WI38 (cell line): Measurements from ENCODE around the gene DHX30.

Experiments
- H3K4me3 ChIP-seq: 2 replicates; pipeline ENCODE4 v1.5.1; 2011; ENCODE audit warnings: low read depth, mild to moderate bottlenecking, control low read depth, low read length
- TF ChIP-seq, protein P1 (sequence below): IDR thresholded peaks from 2 replicates; pipeline ENCODE4 v1.5.1; 2012; ENCODE audit warnings: low read depth, mild to moderate bottlenecking, control low read depth, low read length

The DHX30 gene

DNA sequence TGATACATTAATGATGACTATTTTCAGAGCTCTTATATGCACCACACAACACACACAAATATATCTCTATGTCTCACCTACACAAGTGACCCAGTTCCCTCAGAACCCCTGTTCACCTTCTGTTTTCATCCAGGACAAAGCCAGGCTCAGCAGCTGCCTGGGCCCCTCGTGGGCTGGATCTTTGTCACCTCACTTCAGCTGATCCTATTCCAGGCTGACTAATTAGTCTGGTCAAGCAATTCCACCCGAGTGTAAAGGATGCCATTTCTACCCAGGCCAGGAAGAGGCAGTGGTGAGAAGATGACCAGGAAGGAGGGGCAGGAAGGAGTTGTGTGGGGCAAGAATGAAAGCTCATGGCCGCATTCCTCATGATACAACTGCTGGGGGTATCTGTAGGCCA is 62.3 kb downstream of the DHX30 start:
- TF ChIP-seq, protein P1, sequence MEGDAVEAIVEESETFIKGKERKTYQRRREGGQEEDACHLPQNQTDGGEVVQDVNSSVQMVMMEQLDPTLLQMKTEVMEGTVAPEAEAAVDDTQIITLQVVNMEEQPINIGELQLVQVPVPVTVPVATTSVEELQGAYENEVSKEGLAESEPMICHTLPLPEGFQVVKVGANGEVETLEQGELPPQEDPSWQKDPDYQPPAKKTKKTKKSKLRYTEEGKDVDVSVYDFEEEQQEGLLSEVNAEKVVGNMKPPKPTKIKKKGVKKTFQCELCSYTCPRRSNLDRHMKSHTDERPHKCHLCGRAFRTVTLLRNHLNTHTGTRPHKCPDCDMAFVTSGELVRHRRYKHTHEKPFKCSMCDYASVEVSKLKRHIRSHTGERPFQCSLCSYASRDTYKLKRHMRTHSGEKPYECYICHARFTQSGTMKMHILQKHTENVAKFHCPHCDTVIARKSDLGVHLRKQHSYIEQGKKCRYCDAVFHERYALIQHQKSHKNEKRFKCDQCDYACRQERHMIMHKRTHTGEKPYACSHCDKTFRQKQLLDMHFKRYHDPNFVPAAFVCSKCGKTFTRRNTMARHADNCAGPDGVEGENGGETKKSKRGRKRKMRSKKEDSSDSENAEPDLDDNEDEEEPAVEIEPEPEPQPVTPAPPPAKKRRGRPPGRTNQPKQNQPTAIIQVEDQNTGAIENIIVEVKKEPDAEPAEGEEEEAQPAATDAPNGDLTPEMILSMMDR: no peak
- H3K4me3 ChIP-seq: no peak overlapping the region

GRCh38 chr3:47867451-47868044 is 64.6 kb downstream of the DHX30 start:
- no peak overlapping the region for H3K4me3 ChIP-seq
- TF ChIP-seq, protein P1: no peak

GRCh38 chr3:47868306-47868705 is 65.4 kb downstream of the DHX30 start:
- TF ChIP-seq, protein P1: no peak
- no peak overlapping the region for H3K4me3 ChIP-seq

- TF ChIP-seq, protein P1: no peak
- no peak overlapping the region for H3K4me3 ChIP-seq
These were observed 67.2 kb downstream of the DHX30 start for GRCh38 chr3:47870156-47870555.

DNA sequence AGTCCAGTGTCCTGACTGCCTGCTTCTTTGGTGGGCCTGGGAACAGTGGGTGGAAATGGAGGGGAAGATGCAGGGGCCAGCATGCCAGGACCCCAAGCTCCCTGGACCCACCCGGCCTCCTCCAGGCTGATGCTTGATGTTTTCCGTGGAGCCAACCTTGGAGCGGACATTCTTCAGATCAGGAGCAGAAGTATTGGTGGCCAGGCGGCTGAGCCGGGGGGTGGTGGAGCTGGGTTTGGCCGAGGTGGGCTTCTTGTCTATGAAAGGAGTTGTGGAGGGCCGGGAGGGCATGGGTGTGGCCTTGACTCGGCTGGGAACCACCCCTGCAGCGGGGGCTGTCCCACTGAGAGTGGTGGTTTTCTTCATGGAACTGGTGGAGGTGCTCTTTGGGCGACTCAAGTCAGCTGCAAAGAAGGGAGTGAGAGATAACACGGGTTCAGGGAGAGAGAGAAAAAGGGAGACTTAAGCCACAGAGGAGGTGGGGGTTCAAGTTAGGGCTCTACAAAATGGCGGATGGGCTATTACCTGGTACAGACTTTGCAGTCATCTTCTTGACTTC is 67.8 kb downstream of the DHX30 start:
- H3K4me3 ChIP-seq: no peak overlapping the region
- TF ChIP-seq, protein P1: no peak

DNA sequence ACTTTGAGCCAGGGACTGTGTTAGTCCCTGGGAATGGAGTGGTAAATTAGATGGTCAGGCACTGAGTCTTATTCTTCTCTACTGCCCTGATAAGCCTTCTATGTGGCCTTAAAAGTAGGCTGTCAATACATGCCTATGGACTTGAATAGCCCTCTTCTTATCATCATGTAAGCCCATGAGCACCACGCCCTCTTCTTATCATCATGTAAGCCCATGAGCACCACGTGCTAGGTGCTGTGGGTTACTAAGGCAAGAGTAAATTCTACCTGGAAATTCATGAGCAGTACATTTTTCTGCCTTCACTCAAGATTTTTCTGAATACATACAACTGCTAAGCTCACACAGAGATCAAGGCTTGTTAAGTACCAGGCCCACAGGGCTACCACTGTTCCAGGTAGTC is 68.5 kb downstream of the DHX30 start:
- no peak overlapping the region for H3K4me3 ChIP-seq
- TF ChIP-seq, protein P1: no peak

- TF ChIP-seq, protein P1: no peak
- H3K4me3 ChIP-seq: no peak overlapping the region
These were observed 70.0 kb downstream of the DHX30 start for GRCh38 chr3:47872916-47873315.
